Transverse colon (tissue), 4 donors: Measurements from ENCODE around the gene POPDC2. TPM values are rescaled to one million over a fixed set of nuclear protein-coding genes. Genes with fewer than 3 reads are reported as not detected.

ENCODE experiments used
- DNase-seq: peaks from one replicate; pipeline ENCODE4 v3.0.0-alpha.2; 2019
- H3K27ac ChIP-seq, 4 donors: fragments of 200-600 bp; sonication (generic); 2 replicates each; pipeline ENCODE4 v1.5.1; 2016 to 2018; ENCODE audit warnings: inconsistent platforms in 4 of 4
- H3K27me3 ChIP-seq: fragments of 200-600 bp; sonication (generic); 2 replicates; pipeline ENCODE4 v1.5.1; 2017; ENCODE audit warnings: inconsistent platforms
- H3K36me3 ChIP-seq, 4 donors: fragments of 200-600 bp; sonication (generic); 2 replicates each; pipeline ENCODE4 v1.5.1; 2017 to 2019; ENCODE audit warnings: inconsistent platforms in 4 of 4
- H3K4me1 ChIP-seq, 4 donors: fragments of 200-600 bp; sonication (generic); 2 replicates each; pipeline ENCODE4 v1.5.1; 2017 to 2020; ENCODE audit warnings: inconsistent platforms in 4 of 4
- H3K4me3 ChIP-seq, 4 donors: fragments of 200-600 bp; sonication (generic); 1 replicate in 1 of 4; 2 replicates in 3 of 4; pipeline versions ENCODE4 v1.5.1 to v1.6.1; 2017 to 2019; ENCODE audit warnings: inconsistent platforms in 4 of 4
- H3K9me3 ChIP-seq, 2 donors: fragments of 200-600 bp; sonication (generic); 2 replicates each; pipeline ENCODE4 v1.5.1; 2017 to 2019; ENCODE audit warnings: inconsistent platforms in 2 of 2
- EP300 ChIP-seq: sonication (generic); formaldehyde crosslinking; IDR thresholded peaks from one replicate; pipeline ENCODE4 v1.6.1; 2017; ENCODE audit warnings: antibody characterized with exemption, low read depth
- POLR2A ChIP-seq: fragments of 450-650 bp; IDR thresholded peaks from one replicate; pipeline ENCODE4 v1.6.1; 2016; ENCODE audit warnings: antibody characterized with exemption, mild to moderate bottlenecking, moderate library complexity
- POLR2AphosphoS5 ChIP-seq, 3 donors: sonication (generic); formaldehyde crosslinking; IDR thresholded peaks; one replicate each; pipeline ENCODE4 v1.6.1; 2016; ENCODE audit warnings: antibody characterized with exemption in 3 of 3
- WGBS, 2 donors: methylation state at CpG; one replicate each; pipeline ENCODE4 v1.1.5; 2018; ENCODE audit warnings: low coverage in 1 of 2; 5-methylcytosine and 5-hydroxymethylcytosine counted together
- in situ Hi-C, 4 donors: fragments of 200-750 bp; cut with MboI; loops; one replicate each; pipeline versions ENCODE4 v1.15.0 to v1.15.1; 2017; ENCODE audit warnings: low sequenced_read_pairs in 3 of 4, low pct_ligation_motif_present in 1 of 4, low pct_unique_long_range_greater_than_20kb in 1 of 4
- intact Hi-C: fragments of 100-400 bp; cut with DNase I; formaldehyde crosslinking; loops from one replicate; pipeline ENCODE4 v1.15.1; 2023; ENCODE audit warnings: low total_unique reads
- total RNA-seq, 4 donors: library from RNA; depleted of rRNA; stranded (reverse); fragments of >200 nt; gene quantifications; one replicate each; pipeline ENCODE4 v1.1.0, GENCODE V29; 2016
- TF ChIP-seq, protein P1 (sequence below), 5 experiments: fragments of 200-600 bp in 3 of 5; fragments of 450-650 bp in 2 of 5; sonication (generic) in 3 of 5; IDR thresholded peaks; 1 replicate in 2 of 5; 2 replicates in 3 of 5; pipeline ENCODE4 v1.5.1; 2016 to 2017; ENCODE audit warnings: antibody characterized with exemption in 5 of 5, inconsistent platforms in 3 of 5, mild to moderate bottlenecking in 2 of 5, moderate library complexity in 1 of 5

The POPDC2 gene
- total RNA-seq, 4 donors from 2014 or later: 15.0 to 17.7 (median 15.6) TPM

DNA sequence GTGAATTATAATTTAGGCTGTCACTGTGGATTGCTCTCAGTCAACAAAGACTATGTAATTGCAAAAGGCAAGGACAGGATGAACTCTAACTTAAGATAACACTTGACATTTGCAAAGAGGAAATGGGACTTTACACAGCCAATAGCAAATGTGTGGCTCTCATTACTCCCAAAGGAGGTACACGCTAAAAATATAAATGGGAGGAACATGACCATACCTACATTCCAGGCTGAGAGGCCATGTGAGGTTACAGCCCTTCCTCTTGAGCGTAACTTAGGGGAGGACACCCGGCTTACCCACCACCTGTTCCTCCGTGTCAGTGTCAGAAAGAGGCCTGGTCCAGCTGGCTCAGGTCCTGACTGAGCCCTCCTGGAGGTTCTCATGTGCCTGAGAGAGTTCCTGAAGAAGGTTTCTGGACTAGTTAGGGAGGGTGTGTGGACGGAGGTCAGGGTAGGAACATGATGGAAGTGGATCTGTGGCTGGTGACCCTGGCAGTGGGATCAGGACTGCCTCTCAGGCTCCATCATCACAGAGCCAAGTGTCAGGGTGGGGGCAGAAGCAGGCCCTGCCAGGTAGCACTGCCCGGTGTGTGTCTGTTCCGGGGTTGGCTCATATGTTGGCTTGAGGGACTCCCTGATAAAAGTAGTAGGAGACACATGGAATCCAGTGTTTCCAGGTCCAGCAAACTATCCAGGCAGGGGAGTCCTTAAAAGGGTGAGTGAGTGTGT is 7.9 kb downstream of the POPDC2 start:
- Histone ChIP-seq H3K27ac (no peak overlapping the region), H3K4me3 (no peak overlapping the region), H3K27me3 (no peaks in the 10 kb centered on the region), H3K4me1 (peaks cover 0 to under 1% (median 0%) of the 10 kb centered on the region in 4 donors), H3K9me3 (no peaks in the 10 kb centered on the region), H3K36me3 (no peaks in the 10 kb centered on the region)
- no peak for DNase-seq
- in situ Hi-C loops: no loop called here
- intact Hi-C loops: no loop called here
- WGBS, 2 donors: 79 to 89% methylated on average over 2 to 7 of the region's 7 CpGs
- TF ChIP-seq EP300: no peak
- no peak for TF ChIP-seq POLR2AphosphoS5 (IDR thresholded peaks at IDR 0.05)
- TF ChIP-seq POLR2A: no peak
- TF ChIP-seq, protein P1, sequence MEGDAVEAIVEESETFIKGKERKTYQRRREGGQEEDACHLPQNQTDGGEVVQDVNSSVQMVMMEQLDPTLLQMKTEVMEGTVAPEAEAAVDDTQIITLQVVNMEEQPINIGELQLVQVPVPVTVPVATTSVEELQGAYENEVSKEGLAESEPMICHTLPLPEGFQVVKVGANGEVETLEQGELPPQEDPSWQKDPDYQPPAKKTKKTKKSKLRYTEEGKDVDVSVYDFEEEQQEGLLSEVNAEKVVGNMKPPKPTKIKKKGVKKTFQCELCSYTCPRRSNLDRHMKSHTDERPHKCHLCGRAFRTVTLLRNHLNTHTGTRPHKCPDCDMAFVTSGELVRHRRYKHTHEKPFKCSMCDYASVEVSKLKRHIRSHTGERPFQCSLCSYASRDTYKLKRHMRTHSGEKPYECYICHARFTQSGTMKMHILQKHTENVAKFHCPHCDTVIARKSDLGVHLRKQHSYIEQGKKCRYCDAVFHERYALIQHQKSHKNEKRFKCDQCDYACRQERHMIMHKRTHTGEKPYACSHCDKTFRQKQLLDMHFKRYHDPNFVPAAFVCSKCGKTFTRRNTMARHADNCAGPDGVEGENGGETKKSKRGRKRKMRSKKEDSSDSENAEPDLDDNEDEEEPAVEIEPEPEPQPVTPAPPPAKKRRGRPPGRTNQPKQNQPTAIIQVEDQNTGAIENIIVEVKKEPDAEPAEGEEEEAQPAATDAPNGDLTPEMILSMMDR (IDR thresholded peaks at IDR 0.05): no peak

DNA sequence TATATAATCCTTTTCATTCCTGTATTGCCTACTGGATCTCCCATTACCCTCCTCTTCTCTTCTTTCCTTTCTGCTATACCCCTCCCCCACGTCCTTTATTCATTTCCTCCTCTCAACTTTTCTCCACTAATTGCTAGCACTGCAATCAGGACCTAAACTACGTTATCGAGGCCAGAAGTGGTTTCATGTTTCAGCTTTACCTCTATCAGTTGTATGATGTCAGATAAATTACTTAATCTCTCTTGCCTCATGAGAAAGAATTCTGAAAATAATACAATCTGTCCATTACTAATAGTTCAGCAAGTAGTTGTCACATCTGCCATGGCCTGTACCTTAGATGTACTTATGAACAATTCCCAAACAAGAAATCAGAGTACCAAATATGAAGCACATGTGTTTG is 10.6 kb downstream of the POPDC2 start:
- Histone ChIP-seq H3K36me3 (no peaks in the 10 kb centered on the region), H3K27ac (peak overlapping the region in 1 of 4 donors; percentile 7), H3K9me3 (no peaks in the 10 kb centered on the region), H3K4me1 (no peaks in the 10 kb centered on the region), H3K27me3 (no peaks in the 10 kb centered on the region), H3K4me3 (no peak overlapping the region)
- TF ChIP-seq EP300 (no peak), POLR2A (no peak), POLR2AphosphoS5 (IDR thresholded peaks at IDR 0.05) (no peak)
- TF ChIP-seq, protein P1 (IDR thresholded peaks at IDR 0.05): no peak
- DNase-seq: no peak
- WGBS, 2 donors: 49 to 60% methylated on average over 3 of the region's 3 CpGs
- in situ Hi-C loops (no loop called here), intact Hi-C loops (no loop called here)

DNA sequence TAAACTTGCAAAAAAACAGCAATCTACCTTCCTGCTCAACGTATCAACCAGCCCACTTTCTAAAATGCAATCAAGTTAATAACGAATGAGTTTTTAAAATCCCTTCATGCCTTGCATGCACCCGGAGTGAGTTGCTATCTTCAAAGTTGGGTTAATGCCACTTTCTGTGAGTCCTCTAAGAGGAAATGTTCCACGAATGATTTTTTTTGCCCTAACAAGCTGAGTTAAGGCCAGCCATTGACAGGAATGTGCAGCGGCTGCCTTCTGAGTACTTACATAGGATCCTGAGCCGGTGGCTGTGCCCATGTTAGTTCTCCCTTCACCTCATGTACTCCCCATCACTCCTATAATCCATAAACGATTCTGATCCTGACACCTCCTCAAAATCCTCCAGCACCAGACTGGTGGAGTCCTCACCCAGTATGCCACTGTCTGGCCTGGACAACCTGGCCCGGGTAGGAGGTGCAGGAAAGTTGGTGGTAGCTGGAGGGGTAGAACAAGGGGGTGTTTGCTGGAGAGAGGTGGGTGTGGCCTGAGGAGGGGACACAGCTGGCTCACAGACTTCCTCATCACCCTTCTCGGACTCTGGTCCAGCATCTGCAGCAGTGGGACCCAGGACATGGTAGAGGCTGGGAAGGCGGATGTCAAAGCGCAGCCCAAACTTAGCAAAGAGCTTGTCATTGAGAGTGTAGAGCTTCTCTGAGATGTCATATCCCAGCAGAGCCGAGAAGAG is 12.4 kb downstream of the POPDC2 start:
- intact Hi-C loops: no loop called here
- H3K27me3 ChIP-seq: no peaks in the 10 kb centered on the region
- in situ Hi-C loops: no loop called here
- WGBS, 2 donors: 66 to 82% methylated on average over 7 to 12 of the region's 12 CpGs
- no peak overlapping the region for H3K4me3 ChIP-seq
- no peak for DNase-seq
- H3K9me3 ChIP-seq: no peaks in the 10 kb centered on the region
- TF ChIP-seq EP300: no peak
- no peak for TF ChIP-seq POLR2AphosphoS5 (IDR thresholded peaks at IDR 0.05)
- no peak for TF ChIP-seq POLR2A
- TF ChIP-seq, protein P1 (IDR thresholded peaks at IDR 0.05): no peak
- no peaks in the 10 kb centered on the region for H3K36me3 ChIP-seq
- H3K4me1 ChIP-seq: no peaks in the 10 kb centered on the region
- H3K27ac ChIP-seq: peak overlapping the region; percentile 39 to 66 (median 52)

DNA sequence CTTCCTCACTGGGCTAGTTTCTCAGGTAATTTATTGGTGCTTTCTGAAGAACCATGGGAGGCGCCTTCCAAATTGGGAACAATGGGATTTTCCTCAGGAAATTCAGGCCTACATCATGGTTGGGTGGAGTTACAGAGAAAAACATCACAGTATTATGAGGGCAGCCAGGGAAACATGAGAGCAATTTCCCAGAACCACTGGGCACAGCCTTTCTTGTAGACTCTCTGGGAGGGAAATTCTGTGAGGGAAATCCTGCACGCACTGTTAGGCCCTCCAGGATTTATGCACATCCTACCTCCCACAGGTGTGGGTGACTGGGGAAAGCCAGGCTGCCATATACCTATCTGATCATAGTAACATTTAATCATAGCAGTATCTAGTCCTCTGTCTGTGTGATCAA is 13.2 kb downstream of the POPDC2 start:
- Histone ChIP-seq H3K27ac (peak overlapping the region; percentile 39 to 66 (median 52)), H3K36me3 (no peaks in the 10 kb centered on the region), H3K9me3 (no peaks in the 10 kb centered on the region), H3K4me1 (no peaks in the 10 kb centered on the region), H3K4me3 (no peak overlapping the region), H3K27me3 (no peaks in the 10 kb centered on the region)
- no peak for DNase-seq
- intact Hi-C loops (no loop called here), in situ Hi-C loops (no loop called here)
- WGBS, 2 donors: 88 to 90% methylated on average over 1 to 2 of the region's 2 CpGs
- TF ChIP-seq POLR2AphosphoS5 (IDR thresholded peaks at IDR 0.05): no peak
- TF ChIP-seq, protein P1 (IDR thresholded peaks at IDR 0.05): no peak
